Liver (tissue), 3 donors: Measurements from ENCODE around the gene PLCD1.

Experiments used
- JUND ChIP-seq, 2 donors: IDR thresholded peaks; 2 replicates each; pipeline ENCODE4 v1.6.1; 2016; ENCODE audit warnings: antibody characterized with exemption in 2 of 2
- RXRA ChIP-seq, 2 donors: IDR thresholded peaks; 2 replicates each; pipeline ENCODE4 v1.6.1; 2017 to 2018; ENCODE audit warnings: antibody characterized with exemption in 2 of 2, mild to moderate bottlenecking in 1 of 2
- YY1 ChIP-seq: IDR thresholded peaks from 2 replicates; pipeline ENCODE4 v1.6.1; 2016; ENCODE audit warnings: antibody characterized with exemption, mild to moderate bottlenecking
- TF ChIP-seq, protein P1 (sequence below): fragments of 150-350 bp; IDR thresholded peaks from 2 replicates; pipeline ENCODE4 v1.5.1; 2017; ENCODE audit warnings: improper control_type of control experiment, low read depth, low read length; ENCODE audit not compliant: missing input control
- TF ChIP-seq, protein P2 (sequence below): IDR thresholded peaks from 2 replicates; pipeline ENCODE4 v1.6.1; 2016; ENCODE audit warnings: antibody characterized with exemption, mild to moderate bottlenecking
- TF ChIP-seq, protein P3 (sequence below): IDR thresholded peaks from 2 replicates; pipeline ENCODE4 v1.6.1; 2016; ENCODE audit warnings: antibody characterized with exemption
- TF ChIP-seq, protein P4 (sequence below): IDR thresholded peaks from 2 replicates; pipeline ENCODE4 v1.6.1; 2016; ENCODE audit warnings: antibody characterized with exemption
- TF ChIP-seq, protein P5 (sequence below): IDR thresholded peaks from 2 replicates; pipeline ENCODE4 v1.6.1; 2016; ENCODE audit warnings: antibody characterized with exemption
- donor health status: healthy.
- donor health status: healthy.

DNA sequence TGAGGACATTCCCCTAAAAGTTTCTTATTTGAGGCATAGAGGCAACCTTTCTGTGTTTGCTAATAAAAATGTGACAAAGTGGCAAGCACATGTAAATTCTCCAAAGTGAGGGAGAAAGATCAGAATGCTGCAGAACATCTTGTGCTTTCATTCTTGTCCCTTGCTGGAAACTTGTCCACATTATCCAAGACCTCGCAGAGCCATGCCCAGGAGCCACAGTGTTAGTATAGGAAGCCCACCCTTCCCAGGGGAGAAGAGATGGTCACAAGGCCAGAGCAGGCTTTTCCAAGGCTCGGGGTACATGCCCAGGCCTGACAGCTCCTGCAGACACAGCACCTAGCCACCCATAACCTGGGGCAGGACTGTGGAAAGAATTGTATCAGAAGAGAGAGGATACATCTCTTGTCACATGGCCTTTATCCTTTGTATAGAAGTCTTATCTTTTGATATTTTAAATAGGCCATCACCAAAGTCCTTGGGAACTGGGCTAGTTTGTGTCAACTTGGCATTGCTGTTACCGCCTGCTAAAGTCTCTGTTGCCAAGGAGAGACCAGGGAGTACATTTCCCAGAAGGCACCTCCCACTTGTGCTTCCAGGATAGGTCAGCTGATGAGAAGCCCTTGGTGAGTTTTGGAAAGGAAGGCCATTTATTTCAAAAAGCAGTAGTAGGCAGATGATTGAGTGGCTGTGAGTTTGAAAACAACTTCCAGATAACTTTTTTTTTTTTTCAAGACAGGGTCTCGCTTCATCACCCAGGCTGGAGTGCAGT lies 20.1 kb upstream of the PLCD1 start:
- TF ChIP-seq, protein P1, sequence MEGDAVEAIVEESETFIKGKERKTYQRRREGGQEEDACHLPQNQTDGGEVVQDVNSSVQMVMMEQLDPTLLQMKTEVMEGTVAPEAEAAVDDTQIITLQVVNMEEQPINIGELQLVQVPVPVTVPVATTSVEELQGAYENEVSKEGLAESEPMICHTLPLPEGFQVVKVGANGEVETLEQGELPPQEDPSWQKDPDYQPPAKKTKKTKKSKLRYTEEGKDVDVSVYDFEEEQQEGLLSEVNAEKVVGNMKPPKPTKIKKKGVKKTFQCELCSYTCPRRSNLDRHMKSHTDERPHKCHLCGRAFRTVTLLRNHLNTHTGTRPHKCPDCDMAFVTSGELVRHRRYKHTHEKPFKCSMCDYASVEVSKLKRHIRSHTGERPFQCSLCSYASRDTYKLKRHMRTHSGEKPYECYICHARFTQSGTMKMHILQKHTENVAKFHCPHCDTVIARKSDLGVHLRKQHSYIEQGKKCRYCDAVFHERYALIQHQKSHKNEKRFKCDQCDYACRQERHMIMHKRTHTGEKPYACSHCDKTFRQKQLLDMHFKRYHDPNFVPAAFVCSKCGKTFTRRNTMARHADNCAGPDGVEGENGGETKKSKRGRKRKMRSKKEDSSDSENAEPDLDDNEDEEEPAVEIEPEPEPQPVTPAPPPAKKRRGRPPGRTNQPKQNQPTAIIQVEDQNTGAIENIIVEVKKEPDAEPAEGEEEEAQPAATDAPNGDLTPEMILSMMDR, result no peak
- TF ChIP-seq, protein P2, sequence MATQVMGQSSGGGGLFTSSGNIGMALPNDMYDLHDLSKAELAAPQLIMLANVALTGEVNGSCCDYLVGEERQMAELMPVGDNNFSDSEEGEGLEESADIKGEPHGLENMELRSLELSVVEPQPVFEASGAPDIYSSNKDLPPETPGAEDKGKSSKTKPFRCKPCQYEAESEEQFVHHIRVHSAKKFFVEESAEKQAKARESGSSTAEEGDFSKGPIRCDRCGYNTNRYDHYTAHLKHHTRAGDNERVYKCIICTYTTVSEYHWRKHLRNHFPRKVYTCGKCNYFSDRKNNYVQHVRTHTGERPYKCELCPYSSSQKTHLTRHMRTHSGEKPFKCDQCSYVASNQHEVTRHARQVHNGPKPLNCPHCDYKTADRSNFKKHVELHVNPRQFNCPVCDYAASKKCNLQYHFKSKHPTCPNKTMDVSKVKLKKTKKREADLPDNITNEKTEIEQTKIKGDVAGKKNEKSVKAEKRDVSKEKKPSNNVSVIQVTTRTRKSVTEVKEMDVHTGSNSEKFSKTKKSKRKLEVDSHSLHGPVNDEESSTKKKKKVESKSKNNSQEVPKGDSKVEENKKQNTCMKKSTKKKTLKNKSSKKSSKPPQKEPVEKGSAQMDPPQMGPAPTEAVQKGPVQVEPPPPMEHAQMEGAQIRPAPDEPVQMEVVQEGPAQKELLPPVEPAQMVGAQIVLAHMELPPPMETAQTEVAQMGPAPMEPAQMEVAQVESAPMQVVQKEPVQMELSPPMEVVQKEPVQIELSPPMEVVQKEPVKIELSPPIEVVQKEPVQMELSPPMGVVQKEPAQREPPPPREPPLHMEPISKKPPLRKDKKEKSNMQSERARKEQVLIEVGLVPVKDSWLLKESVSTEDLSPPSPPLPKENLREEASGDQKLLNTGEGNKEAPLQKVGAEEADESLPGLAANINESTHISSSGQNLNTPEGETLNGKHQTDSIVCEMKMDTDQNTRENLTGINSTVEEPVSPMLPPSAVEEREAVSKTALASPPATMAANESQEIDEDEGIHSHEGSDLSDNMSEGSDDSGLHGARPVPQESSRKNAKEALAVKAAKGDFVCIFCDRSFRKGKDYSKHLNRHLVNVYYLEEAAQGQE, result no peak
- TF ChIP-seq, protein P3, sequence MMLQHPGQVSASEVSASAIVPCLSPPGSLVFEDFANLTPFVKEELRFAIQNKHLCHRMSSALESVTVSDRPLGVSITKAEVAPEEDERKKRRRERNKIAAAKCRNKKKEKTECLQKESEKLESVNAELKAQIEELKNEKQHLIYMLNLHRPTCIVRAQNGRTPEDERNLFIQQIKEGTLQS, result no peak
- TF ChIP-seq, protein P4, sequence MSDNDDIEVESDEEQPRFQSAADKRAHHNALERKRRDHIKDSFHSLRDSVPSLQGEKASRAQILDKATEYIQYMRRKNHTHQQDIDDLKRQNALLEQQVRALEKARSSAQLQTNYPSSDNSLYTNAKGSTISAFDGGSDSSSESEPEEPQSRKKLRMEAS, result no peak
- no peak for TF ChIP-seq YY1
- no peak for TF ChIP-seq RXRA (IDR thresholded peaks at IDR 0.05)
- no peak for TF ChIP-seq JUND (IDR thresholded peaks at IDR 0.05)
- TF ChIP-seq, protein P5, sequence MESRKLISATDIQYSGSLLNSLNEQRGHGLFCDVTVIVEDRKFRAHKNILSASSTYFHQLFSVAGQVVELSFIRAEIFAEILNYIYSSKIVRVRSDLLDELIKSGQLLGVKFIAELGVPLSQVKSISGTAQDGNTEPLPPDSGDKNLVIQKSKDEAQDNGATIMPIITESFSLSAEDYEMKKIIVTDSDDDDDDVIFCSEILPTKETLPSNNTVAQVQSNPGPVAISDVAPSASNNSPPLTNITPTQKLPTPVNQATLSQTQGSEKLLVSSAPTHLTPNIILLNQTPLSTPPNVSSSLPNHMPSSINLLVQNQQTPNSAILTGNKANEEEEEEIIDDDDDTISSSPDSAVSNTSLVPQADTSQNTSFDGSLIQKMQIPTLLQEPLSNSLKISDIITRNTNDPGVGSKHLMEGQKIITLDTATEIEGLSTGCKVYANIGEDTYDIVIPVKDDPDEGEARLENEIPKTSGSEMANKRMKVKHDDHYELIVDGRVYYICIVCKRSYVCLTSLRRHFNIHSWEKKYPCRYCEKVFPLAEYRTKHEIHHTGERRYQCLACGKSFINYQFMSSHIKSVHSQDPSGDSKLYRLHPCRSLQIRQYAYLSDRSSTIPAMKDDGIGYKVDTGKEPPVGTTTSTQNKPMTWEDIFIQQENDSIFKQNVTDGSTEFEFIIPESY, result no peak
